HL-60 (cell line): ENCODE results near the gene AP3M1.

Experiments used
- DNase-seq, 2 experiments: peaks; one replicate each; pipeline ENCODE4 v3.0.0-alpha.2; 2010 to 2020; ENCODE audit warnings: low read depth in 1 of 2, low spot score in 1 of 2
- H3K27ac ChIP-seq: fragments of 250-450 bp; sonication (Bioruptor Pico); replicated peaks from 2 replicates; pipeline ENCODE4 v1.5.1; 2020; ENCODE audit warnings: mild to moderate bottlenecking, moderate library complexity
- H3K27me3 ChIP-seq: fragments of 250-450 bp; sonication (Bioruptor Pico); 2 replicates; pipeline ENCODE4 v1.5.1; 2021; ENCODE audit warnings: mild to moderate bottlenecking, moderate library complexity; ENCODE audit not compliant: insufficient read depth, poor library complexity, severe bottlenecking
- H3K4me3 ChIP-seq: replicated peaks from 2 replicates; pipeline ENCODE4 v1.5.1; 2011; ENCODE audit warnings: mild to moderate bottlenecking, control low read depth, low read length; ENCODE audit not compliant: insufficient read depth
- GABPA ChIP-seq: IDR thresholded peaks from 2 replicates; pipeline ENCODE4 v1.6.1; 2012; ENCODE audit warnings: low read depth
- POLR2AphosphoS5 ChIP-seq: IDR thresholded peaks from 2 replicates; pipeline ENCODE4 v1.6.1; 2012; ENCODE audit warnings: low read depth
- SPI1 ChIP-seq: IDR thresholded peaks from 2 replicates; pipeline ENCODE4 v1.6.1; 2012; ENCODE audit warnings: low read depth, mild to moderate bottlenecking, borderline replicate concordance
- TF ChIP-seq, protein P1 (sequence below): IDR thresholded peaks from 2 replicates; pipeline ENCODE4 v1.6.1; 2012; ENCODE audit warnings: low read depth; ENCODE audit not compliant: insufficient replicate concordance
- TF ChIP-seq, protein P2 (sequence below): IDR thresholded peaks from one replicate; pipeline ENCODE4 v1.5.1; 2011; ENCODE audit warnings: low read length, control low read depth, inconsistent platforms; ENCODE audit not compliant: insufficient read depth

The AP3M1 gene

DNA sequence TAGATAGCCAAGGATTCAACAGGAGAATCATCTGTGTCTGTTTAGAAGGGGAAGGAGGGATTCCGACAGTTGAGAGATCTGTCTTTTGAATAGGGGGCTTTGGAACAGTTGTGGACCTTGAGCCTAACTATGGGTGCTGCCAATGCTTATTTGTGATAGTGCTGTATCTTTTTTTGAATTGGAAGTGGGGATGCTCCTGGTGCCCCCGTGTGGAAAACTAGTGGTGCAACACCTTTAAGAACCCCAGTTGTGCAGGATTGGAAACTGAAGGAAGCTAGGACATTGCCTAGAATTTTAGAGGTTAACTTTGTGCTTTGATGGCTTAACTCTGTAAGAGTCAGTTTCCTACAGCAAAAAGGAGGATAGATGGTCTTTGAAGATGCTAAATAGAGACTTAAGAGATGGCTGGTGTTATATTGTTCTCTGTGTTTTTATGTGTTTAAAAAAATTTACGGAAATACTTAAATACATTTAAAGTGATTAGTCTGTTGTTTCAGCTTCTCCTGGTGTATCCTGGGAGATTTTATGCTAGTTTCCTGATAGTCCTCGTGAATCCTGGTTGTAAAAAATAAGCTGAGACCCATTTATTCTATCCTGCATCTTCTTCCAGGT, 69.3 kb downstream of the AP3M1 start:
- H3K27ac ChIP-seq: no peak overlapping the region

DNA sequence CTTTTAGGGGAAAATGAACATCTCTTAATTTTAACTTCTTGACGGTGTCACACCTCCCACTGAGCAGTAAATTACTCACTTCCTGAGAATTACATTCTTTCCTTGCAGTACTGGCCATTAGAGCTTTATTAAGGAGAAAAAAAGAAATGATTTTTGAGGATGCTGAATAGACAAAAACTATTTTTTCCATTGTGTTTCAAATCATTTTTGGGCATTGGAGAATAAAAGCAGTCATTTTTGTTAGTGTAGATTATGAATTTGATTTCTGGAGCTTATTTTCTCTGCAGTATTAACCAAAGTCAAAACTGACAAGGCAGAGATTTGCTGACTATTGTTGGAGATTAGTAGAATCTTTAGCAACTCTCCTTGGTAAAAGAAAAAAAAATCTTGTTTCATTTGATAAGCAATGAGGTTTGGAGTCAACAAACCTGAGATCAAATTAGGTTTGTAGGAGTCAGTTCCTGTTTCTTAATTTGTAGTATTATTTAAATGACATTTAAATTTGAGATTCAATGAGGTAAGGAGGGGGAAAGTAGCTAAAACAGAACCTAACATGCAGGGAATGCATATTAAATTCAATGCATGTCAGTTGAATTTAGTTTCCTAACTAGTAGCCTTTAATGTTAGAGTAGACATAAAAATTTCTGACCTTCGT, 70.6 kb downstream of the AP3M1 start:
- Histone ChIP-seq H3K27me3 (no peaks in the 10 kb centered on the region), H3K27ac (no peak overlapping the region), H3K4me3 (no peak overlapping the region)
- DNase-seq: no peak
- TF ChIP-seq GABPA (no peak), SPI1 (no peak), POLR2AphosphoS5 (no peak)
- TF ChIP-seq, protein P1, sequence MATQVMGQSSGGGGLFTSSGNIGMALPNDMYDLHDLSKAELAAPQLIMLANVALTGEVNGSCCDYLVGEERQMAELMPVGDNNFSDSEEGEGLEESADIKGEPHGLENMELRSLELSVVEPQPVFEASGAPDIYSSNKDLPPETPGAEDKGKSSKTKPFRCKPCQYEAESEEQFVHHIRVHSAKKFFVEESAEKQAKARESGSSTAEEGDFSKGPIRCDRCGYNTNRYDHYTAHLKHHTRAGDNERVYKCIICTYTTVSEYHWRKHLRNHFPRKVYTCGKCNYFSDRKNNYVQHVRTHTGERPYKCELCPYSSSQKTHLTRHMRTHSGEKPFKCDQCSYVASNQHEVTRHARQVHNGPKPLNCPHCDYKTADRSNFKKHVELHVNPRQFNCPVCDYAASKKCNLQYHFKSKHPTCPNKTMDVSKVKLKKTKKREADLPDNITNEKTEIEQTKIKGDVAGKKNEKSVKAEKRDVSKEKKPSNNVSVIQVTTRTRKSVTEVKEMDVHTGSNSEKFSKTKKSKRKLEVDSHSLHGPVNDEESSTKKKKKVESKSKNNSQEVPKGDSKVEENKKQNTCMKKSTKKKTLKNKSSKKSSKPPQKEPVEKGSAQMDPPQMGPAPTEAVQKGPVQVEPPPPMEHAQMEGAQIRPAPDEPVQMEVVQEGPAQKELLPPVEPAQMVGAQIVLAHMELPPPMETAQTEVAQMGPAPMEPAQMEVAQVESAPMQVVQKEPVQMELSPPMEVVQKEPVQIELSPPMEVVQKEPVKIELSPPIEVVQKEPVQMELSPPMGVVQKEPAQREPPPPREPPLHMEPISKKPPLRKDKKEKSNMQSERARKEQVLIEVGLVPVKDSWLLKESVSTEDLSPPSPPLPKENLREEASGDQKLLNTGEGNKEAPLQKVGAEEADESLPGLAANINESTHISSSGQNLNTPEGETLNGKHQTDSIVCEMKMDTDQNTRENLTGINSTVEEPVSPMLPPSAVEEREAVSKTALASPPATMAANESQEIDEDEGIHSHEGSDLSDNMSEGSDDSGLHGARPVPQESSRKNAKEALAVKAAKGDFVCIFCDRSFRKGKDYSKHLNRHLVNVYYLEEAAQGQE: no peak
- TF ChIP-seq, protein P2, sequence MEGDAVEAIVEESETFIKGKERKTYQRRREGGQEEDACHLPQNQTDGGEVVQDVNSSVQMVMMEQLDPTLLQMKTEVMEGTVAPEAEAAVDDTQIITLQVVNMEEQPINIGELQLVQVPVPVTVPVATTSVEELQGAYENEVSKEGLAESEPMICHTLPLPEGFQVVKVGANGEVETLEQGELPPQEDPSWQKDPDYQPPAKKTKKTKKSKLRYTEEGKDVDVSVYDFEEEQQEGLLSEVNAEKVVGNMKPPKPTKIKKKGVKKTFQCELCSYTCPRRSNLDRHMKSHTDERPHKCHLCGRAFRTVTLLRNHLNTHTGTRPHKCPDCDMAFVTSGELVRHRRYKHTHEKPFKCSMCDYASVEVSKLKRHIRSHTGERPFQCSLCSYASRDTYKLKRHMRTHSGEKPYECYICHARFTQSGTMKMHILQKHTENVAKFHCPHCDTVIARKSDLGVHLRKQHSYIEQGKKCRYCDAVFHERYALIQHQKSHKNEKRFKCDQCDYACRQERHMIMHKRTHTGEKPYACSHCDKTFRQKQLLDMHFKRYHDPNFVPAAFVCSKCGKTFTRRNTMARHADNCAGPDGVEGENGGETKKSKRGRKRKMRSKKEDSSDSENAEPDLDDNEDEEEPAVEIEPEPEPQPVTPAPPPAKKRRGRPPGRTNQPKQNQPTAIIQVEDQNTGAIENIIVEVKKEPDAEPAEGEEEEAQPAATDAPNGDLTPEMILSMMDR: no peak

More for the DNA sequence above, 69.3 kb downstream of the AP3M1 start:
- TF ChIP-seq POLR2AphosphoS5 (no peak), SPI1 (no peak)
- TF ChIP-seq, protein P2: peak; percentile 53
- DNase-seq: peak in 1 of 2 experiments; percentile 55
- no peaks in the 10 kb centered on the region for H3K27me3 ChIP-seq
- no peak overlapping the region for H3K4me3 ChIP-seq

DNA sequence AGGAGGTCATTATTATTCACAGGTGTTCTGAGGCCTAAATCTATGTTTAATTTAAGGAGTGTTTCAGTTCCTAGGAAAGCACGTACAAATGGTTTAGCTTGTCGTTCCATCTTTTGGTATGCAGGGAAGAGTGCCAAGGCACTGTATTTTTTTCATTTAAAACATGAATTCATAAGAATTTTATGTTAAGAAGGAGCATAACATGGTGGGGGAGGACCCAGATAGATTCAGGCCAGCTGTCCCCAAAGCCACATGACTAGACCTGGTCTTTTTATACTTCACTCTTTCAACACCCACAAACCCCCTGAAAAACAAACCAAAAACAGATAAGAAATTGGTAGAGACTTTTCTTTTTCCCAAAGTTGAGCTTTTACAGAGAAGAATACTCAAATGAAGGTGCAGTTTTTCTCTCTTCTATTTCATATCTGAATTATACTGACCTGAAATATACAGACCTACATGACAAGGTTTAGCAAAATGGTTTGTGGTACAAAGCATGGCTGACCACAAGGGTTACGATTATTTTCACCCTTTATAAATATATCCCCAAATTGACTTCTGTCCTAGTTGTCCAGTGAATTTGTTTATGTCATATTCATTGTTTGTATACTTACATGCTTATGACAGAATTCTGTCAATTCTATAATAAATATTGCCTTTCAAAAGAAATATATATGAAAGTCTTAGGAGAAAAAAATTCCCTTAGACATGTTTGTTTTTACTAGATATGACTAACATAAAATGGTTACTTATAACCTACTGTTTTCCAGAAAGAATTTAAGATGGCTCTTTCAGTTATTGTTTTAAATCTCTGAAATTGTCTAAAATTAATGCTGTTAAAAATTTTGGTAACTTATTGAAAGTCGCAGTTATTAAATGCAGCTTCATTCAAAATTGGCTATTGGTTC, 71.3 kb downstream of the AP3M1 start:
- DNase-seq: no peak
- TF ChIP-seq, protein P1: no peak
- TF ChIP-seq SPI1: no peak
- no peak for TF ChIP-seq GABPA
- TF ChIP-seq POLR2AphosphoS5: no peak
- TF ChIP-seq, protein P2: no peak
- Histone ChIP-seq H3K27me3 (no peaks in the 10 kb centered on the region), H3K27ac (no peak overlapping the region), H3K4me3 (no peak overlapping the region)
